HUES64 (cell line): Measurements from ENCODE around the gene SLC38A3.
A peak's percentile ranks its signal among the peaks of the same experiment; 100 is the strongest.
"Not testable (repeated sequence)": the region's sequence is repeated elsewhere in the genome, so short reads cannot be mapped to it uniquely, and the experiment has no call there.

Source experiments
- H3K27ac ChIP-seq: 2 replicates; pipeline ENCODE4 v1.7.0; 2013; ENCODE audit warnings: low read depth, low read length, inconsistent platforms
- H3K27me3 ChIP-seq: 2 replicates; pipeline ENCODE4 v1.6.1; 2013; ENCODE audit warnings: mild to moderate bottlenecking, low read length; ENCODE audit not compliant: insufficient read depth
- H3K36me3 ChIP-seq: 2 replicates; pipeline ENCODE4 v1.6.1; 2013; ENCODE audit warnings: mild to moderate bottlenecking, low read length; ENCODE audit not compliant: insufficient read depth
- H3K4me1 ChIP-seq: 2 replicates; pipeline ENCODE4 v1.6.1; 2013; ENCODE audit warnings: mild to moderate bottlenecking, low read length, moderate library complexity; ENCODE audit not compliant: insufficient read depth
- H3K4me3 ChIP-seq: 2 replicates; pipeline ENCODE4 v1.5.1; 2013; ENCODE audit warnings: mild to moderate bottlenecking, low read length, moderate library complexity
- H3K9ac ChIP-seq: 2 replicates; pipeline ENCODE4 v1.6.1; 2013; ENCODE audit warnings: mild to moderate bottlenecking, low read depth, low read length
- H3K9me3 ChIP-seq: 2 replicates; pipeline ENCODE4 v1.6.1; 2013; ENCODE audit warnings: low read depth, low read length; ENCODE audit not compliant: insufficient read depth
- WGBS: fragments of 150-250, 120-280 bp; methylation state at CpG from one replicate; pipeline ENCODE4 v1.1.7; 2013; ENCODE audit warnings: missing lambda C conversion rate; 5-methylcytosine and 5-hydroxymethylcytosine counted together

Gene SLC38A3

DNA sequence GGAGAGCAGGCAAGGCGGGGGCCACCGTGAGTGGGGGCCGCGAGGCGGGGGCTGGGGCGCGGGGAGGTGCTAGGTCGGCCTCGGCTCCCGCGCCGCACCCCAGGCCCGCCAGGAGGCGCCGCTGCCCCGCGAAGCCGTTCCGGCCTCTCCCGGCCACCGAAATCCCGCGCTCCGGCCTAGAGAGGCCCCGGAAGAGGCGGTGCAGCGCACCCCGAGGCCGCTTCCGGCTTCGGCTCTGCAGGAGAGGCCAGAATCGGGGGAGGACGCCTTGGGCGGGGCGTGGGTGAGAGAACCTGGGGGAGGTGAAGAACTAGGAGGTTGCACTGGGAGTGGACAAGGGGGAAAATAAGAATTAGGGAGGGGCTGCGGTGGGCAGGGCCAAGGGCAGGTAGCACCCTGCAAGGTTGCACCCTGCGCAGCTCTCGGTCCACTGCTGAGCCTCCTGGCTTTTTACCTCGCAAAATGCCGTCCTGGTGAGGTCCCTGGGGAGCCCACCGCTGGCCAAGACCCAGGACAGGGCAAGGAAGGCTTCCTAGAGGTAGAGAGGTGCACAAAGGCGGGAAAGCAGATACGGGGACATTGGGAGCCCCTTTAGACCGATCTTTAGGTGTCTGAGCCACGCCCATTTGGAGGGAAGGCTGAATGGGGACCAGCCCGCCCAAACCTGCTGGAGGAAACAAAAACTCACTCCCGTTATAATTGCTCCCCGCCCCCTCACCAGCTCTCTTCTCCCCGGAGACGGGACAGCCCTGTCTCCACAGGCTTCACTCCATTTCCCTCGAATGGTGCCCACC lies 22.5 kb downstream of the SLC38A3 start:
- under 1% methylated on average over 51 of the region's 51 CpGs for WGBS
- H3K27me3 ChIP-seq = peaks cover 9% of the 10 kb centered on the region
- H3K9ac ChIP-seq = peak overlapping the region; percentile 91
- H3K27ac ChIP-seq = peak overlapping the region; percentile 88
- peak overlapping the region; percentile 86 for H3K4me3 ChIP-seq
- H3K4me1 ChIP-seq = peaks cover 12% of the 10 kb centered on the region
- no peaks in the 10 kb centered on the region for H3K9me3 ChIP-seq
- no peaks in the 10 kb centered on the region for H3K36me3 ChIP-seq

DNA sequence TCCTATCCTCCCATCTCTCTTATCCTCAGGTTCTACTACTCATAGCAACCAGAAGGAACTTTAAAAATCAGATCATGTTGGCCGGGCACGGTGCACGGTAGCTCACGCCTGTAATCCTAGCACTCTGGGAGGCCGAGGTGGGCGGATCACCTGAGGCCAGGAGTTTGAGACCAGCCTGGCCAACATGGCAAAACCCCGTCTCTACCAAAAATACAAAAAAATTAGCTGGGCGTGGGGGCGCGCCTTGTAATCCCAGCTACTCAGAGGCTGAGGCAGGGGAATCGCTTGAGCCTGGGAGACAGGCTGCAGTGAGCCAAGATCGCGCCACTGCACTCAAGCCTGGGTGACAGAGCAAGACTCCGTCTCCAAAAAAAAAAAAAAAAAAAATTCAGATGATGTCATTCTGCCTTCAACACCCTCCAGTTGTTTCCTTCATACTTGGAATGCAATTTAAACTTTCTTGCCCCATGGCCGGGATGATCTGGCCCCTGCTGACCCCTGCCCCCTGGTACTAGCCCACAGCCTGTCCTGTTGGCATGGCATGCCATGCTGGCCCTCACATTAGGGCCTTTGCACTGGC lies 23.2 kb downstream of the SLC38A3 start:
- H3K27ac ChIP-seq = peak overlapping the region; percentile 88

DNA sequence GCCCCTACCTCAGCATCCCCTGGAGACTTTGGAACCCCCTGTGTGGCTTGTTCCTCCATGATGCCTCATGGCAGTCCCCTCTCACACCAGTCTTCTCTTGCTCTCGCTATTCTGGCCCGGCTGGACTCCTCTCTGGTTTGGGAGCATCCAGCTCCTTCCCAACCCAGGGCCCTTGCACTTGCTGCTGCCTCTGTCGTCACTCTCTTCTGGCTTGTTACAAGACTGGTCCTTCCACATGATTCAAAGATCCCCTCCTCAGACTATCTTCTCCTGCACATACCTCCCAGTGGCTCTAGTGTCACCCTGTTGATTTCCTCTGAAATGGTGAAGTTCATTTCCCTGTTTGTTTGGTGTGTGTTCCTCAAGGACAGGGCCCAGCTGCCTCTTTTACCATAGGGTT lies 24.4 kb downstream of the SLC38A3 start:
- H3K27me3 ChIP-seq = peaks cover 9% of the 10 kb centered on the region
- H3K27ac ChIP-seq = no peak overlapping the region

More for the DNA sequence above, 23.2 kb downstream of the SLC38A3 start:
- H3K9ac ChIP-seq = peak overlapping the region; percentile 91
- peaks cover 12% of the 10 kb centered on the region for H3K4me1 ChIP-seq
- not testable (repeated sequence) for H3K27me3 ChIP-seq, H3K36me3 ChIP-seq, H3K9me3 ChIP-seq
- peak overlapping the region; percentile 86 for H3K4me3 ChIP-seq
- 33% methylated on average over 15 of the region's 15 CpGs for WGBS

DNA sequence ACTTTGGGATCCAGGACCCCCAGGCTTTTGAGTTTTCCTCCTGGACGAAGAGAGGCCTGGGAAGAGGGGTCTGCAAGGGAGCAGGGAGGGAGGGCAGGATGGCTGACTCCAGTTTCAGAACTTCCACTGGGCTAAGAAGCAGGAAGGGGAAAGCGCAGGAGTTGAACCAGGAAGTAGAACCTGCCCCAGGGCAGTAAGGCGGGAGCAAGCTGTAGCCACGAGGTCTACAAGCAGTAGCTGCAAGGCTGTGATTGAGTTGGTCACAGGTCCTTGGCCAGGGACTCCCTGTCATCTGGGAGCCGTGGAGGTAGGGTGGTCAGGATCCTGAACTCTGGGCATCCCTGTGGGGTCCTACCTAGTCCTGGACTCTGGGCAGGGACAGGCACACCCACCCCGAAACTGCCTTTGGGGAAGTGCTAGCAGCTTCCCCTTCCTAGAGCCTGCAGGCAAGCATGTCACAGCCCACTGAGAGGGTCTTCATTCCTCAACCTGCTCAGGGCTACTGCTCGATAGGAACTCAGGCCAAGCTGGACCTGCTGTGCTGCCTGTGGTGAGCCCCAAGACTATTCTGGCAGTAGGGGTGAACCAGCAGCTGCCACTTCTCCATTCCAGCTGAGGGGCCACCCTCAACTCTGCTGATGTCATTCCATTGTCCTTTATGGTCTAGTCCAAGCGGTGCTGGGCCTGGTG lies 25.2 kb downstream of the SLC38A3 start:
- H3K27me3 ChIP-seq = peaks cover 9% of the 10 kb centered on the region
- H3K27ac ChIP-seq = no peak overlapping the region
- no peaks in the 10 kb centered on the region for H3K9me3 ChIP-seq
- no peak overlapping the region for H3K9ac ChIP-seq
- WGBS = 93% methylated on average over 8 of the region's 8 CpGs
- no peak overlapping the region for H3K4me3 ChIP-seq
- H3K4me1 ChIP-seq = peaks cover 12% of the 10 kb centered on the region
- H3K36me3 ChIP-seq = no peaks in the 10 kb centered on the region

More for the DNA sequence above, 24.4 kb downstream of the SLC38A3 start:
- Histone ChIP-seq H3K9ac (no peak overlapping the region), H3K4me1 (peaks cover 12% of the 10 kb centered on the region), H3K36me3 (no peaks in the 10 kb centered on the region), H3K4me3 (no peak overlapping the region), H3K9me3 (no peaks in the 10 kb centered on the region)
- WGBS = 94% methylated on average over 3 of the region's 3 CpGs

DNA sequence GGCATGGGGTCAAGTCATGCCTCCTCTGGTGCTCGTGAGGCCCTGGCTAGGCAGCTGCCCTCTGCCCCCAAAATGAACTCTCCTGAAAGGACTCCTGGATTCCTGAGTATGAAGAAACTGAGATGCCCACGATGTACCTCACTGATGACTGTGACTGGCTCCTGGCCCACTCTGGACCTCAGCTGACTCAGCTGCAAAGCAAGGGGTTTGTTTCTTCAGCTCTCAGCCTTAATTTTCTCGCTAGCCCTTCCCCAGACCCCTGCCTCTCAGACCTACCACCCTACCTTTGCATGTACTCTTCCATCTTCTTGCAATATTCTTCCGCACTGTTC lies 25.7 kb downstream of the SLC38A3 start:
- 89% methylated on average over 4 of the region's 4 CpGs for WGBS
- no peak overlapping the region for H3K9ac ChIP-seq
- peaks cover 12% of the 10 kb centered on the region for H3K4me1 ChIP-seq
- peaks cover 9% of the 10 kb centered on the region for H3K27me3 ChIP-seq
- no peak overlapping the region for H3K27ac ChIP-seq
- H3K36me3 ChIP-seq = no peaks in the 10 kb centered on the region
- H3K4me3 ChIP-seq = no peak overlapping the region
- no peaks in the 10 kb centered on the region for H3K9me3 ChIP-seq

DNA sequence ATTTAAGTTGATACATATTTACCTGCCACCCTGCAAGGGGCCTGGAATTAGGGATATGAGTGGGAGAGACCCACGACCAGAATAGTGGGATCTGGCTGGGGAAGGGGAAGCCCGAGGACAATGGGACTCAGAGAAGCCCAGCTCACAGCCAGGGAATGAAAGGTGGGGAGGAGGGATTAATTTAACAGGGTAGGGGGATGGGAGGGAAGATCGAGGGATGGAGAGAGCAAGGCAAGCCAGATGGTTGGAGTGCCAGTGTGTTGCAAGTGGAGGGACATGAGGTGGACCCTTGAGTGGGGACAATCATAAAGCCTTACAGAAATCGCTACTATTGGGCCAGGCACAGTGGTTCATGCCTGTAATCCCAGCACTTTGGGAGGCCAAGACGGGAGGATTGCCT lies 26.5 kb downstream of the SLC38A3 start:
- WGBS = 68% methylated on average over 5 of the region's 5 CpGs
- Histone ChIP-seq H3K4me3 (no peak overlapping the region), H3K27ac (no peak overlapping the region), H3K9me3 (no peaks in the 10 kb centered on the region), H3K36me3 (no peaks in the 10 kb centered on the region), H3K9ac (no peak overlapping the region), H3K4me1 (peaks cover 12% of the 10 kb centered on the region), H3K27me3 (peaks cover 6% of the 10 kb centered on the region)

DNA sequence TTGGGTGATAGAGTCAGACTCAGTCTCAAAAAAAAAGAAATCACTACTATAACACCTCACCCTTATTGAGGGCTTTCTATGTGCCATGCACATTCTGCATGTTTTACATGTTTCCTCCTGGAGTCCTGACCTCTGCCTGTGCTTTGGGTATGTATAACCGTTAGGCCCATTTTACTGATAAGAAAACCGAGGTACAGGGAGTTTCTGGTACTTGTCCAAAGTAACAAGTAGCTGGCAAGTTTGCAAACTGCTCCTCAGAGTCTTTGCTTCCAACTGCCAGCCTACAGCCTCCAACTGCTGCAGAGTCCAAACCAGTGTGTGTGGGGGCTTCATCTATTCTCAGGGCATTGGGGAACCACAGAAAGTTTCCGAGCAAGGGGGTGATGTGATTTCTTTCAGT lies 27.2 kb downstream of the SLC38A3 start:
- H3K4me1 ChIP-seq = peaks cover 12% of the 10 kb centered on the region
- H3K9me3 ChIP-seq = no peaks in the 10 kb centered on the region
- H3K9ac ChIP-seq = no peak overlapping the region
- H3K36me3 ChIP-seq = no peaks in the 10 kb centered on the region
- H3K4me3 ChIP-seq = no peak overlapping the region
- H3K27me3 ChIP-seq = no peaks in the 10 kb centered on the region
- H3K27ac ChIP-seq = no peak overlapping the region
- 90% methylated on average over 3 of the region's 3 CpGs for WGBS

DNA sequence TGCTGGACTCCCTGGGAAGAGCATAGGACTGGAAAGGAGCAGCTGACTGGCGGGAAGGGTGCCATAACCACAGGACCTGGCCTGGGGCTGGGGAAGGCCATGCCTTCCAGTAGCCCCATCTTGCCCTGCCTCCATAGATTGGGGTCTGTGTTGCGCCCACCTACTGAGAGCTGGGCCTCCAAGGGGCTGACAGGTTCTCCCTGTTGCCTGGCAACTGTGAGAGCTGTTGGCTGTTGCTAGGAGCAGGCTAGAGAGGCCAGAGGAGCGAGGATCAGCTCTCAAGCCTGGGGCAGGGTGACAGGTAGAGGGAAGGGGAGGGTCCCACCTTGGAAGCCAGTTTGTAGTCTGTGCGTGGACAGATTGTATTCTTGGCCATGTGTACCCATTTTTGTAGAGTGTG lies 28.1 kb downstream of the SLC38A3 start:
- H3K27ac ChIP-seq = no peak overlapping the region
- no peak overlapping the region for H3K9ac ChIP-seq
- no peaks in the 10 kb centered on the region for H3K9me3 ChIP-seq
- H3K4me3 ChIP-seq = no peak overlapping the region
- WGBS = 84% methylated on average over 4 of the region's 4 CpGs
- peaks cover 9% of the 10 kb centered on the region for H3K4me1 ChIP-seq
- no peaks in the 10 kb centered on the region for H3K36me3 ChIP-seq
- no peaks in the 10 kb centered on the region for H3K27me3 ChIP-seq

DNA sequence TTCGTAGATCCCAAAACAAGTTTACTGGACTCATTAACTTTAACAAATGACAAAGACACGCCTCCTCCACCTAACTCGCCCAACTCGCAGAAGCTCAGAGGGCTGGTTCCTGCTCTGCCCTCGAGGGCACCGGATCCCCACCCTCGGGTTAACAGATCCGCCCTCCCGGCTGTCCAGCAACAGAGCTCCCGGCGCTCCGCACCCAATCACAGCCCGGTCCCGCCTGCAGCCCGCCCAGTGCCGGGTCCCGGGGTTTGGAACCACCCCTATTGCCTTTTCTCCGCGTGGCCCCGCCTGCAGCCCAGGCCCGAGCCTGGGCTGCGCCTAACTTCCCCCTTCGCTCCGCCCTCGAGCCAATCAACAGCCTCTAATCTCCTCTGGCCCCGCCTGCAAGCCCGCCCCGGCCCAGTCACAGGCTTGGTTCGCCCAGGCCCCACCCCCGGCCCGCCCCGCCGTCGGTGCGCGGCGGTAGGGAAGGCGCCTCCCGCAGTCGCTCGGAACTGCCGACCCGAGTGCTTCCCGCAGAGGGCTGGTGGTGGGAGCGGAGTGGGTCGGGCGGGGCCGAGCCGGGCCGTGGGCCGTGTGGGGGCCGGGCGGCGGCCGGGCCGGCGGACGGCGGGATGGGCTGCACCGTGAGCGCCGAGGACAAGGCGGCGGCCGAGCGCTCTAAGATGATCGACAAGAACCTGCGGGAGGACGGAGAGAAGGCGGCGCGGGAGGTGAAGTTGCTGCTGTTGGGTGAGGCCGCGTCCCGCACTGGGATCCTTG lies 30.8 kb downstream of the SLC38A3 start, which contains the start of gene GNAI2:
Gene GNAI2 (plus strand): TSS at position 489 of the 768 bp plus-strand sequence. CDS start 132 bp downstream, at position 621.
- under 1% methylated on average over 75 of the region's 75 CpGs for WGBS
- Histone ChIP-seq H3K9ac (peak within 1 kb of the TSS; percentile 83), H3K27ac (peak within 1 kb of the TSS; percentile 46), H3K27me3 (no peaks in the 10 kb centered on the region), H3K9me3 (no peaks in the 10 kb centered on the region), H3K4me1 (peaks cover 21% of the 10 kb centered on the region), H3K4me3 (peak within 1 kb of the TSS; percentile 86), H3K36me3 (no peaks in the 10 kb centered on the region)

DNA sequence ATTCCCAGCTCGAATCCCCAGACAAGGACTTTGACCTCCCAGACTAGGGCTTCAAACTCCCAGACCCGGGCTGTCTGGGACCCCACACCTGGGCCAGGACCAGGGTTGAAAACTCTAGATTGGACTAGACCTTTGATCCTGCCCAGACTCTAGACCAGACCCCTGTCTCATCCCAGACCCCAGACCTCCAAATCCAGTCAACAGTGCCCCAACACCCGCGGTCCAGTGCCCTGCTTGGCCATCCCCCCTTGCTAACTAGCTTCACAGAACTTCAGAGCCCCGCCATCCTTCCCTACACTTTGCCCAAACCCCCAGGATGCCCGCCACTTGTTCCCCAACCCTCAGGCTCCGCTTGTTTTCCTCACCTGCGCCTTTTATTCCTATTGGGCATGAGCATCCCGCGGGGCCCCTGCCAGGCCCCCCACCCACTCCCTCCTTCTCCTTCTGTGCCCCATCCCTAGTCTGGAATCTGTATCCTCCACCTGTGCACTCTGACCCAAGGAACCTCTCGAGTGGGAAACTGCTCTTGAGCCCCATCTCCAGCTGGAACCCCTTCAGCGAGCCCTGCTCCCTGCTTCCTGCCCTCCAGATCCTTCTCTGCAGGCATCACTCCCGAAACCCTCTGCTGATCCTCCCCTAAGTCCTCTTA lies 31.5 kb downstream of the SLC38A3 start:
- H3K4me1 ChIP-seq = peaks cover 26% of the 10 kb centered on the region
- H3K27me3 ChIP-seq = no peaks in the 10 kb centered on the region
- H3K27ac ChIP-seq = peak overlapping the region; percentile 46
- H3K9ac ChIP-seq = peak overlapping the region; percentile 83
- WGBS = 2% methylated on average over 13 of the region's 13 CpGs
- H3K9me3 ChIP-seq = no peaks in the 10 kb centered on the region
- H3K36me3 ChIP-seq = no peaks in the 10 kb centered on the region
- peak overlapping the region; percentile 86 for H3K4me3 ChIP-seq
